PC-9 (cell line): ENCODE results near the gene CLTB.

Experiments used
- CTCF ChIP-seq: fragments of 200-600 bp; sonication (generic); conservative IDR thresholded peaks from 2 replicates; pipeline ENCODE4 v1.6.1; 2017; ENCODE audit warnings: mixed run types, antibody characterized with exemption, mild to moderate bottlenecking, moderate library complexity
- EZH2 ChIP-seq: fragments of 200-600 bp; sonication (generic); IDR thresholded peaks from 2 replicates; pipeline ENCODE4 v1.8.0; 2017; ENCODE audit warnings: antibody characterized with exemption, low read depth

- TF ChIP-seq CTCF, result no peak
- no peak for TF ChIP-seq EZH2
Measured at GRCh38 chr5:176427971-176428370, 11.6 kb upstream of the CLTB start.
